ENCODE data around the gene SGCD. TPM values are rescaled to one million over a fixed set of nuclear protein-coding genes. Genes with fewer than 3 reads are reported as not detected.

The SGCD gene
- total RNA-seq, 1 donor, result 0.10 TPM

DNA sequence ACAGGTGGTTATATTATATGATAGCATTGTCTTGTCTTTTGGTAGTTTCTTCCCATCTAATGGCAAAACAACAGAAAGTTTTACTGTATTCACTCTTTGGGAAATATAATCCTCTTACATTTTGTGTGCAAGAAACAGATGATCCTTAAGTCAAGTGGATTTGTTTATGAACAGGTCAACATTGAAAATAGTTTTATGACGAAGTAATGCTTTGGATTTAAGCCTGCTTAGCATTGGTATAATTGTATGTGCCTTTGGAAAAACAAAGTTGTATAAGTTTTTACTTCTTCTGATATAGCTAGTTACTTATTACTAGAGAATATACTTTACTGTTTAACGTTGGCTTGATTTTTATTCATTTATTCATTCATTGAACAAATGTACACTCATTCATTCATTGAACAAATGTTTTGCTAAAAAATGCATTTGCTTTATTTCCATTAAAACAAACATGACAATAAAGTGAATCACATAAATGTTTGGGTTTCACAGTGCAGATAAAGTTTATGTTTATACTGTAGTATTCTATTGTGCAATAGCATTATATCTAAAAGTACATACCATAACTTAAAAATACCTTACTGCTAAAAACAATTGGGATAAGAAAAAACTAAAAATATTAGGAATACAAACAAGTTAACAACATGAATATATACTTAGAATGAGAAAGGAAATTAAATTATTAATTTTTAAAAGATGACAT lies 12.3 kb downstream of the SGCD start:
- H3K9me3 ChIP-seq (ENCODE audit: low read depth, low read length), result no peaks in the 10 kb centered on the region
- H3K4me3 ChIP-seq (ENCODE audit: low read length), result no peak overlapping the region
- no peaks in the 10 kb centered on the region for H3K4me1 ChIP-seq (ENCODE audit: insufficient read depth, low read length)
- no peaks in the 10 kb centered on the region for H3K27me3 ChIP-seq (ENCODE audit: insufficient read depth, low read length)

DNA sequence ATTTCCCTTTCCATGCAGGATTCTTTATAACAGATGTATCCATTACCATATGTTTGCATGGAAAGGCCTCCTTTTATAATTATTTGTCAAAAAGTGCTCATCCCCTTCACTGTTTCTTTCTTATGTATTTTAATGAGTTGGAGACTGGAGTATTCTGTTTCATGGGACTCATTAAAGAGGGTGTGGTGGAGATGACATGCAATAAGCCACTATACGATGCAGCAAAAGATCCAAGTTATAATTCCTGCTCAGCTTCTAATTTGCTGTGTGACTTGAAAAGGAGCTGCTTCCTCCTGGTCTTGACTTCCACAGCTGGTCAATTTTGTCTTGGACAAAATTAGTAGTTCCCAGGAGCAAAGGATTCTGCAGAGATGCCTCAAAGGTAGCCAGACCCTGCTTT lies 13.9 kb downstream of the SGCD start:
- Histone ChIP-seq H3K27me3 (ENCODE audit: insufficient read depth, low read length) (no peaks in the 10 kb centered on the region), H3K4me1 (ENCODE audit: insufficient read depth, low read length) (no peaks in the 10 kb centered on the region), H3K9me3 (ENCODE audit: low read depth, low read length) (no peaks in the 10 kb centered on the region), H3K4me3 (ENCODE audit: low read length) (no peak overlapping the region)

DNA sequence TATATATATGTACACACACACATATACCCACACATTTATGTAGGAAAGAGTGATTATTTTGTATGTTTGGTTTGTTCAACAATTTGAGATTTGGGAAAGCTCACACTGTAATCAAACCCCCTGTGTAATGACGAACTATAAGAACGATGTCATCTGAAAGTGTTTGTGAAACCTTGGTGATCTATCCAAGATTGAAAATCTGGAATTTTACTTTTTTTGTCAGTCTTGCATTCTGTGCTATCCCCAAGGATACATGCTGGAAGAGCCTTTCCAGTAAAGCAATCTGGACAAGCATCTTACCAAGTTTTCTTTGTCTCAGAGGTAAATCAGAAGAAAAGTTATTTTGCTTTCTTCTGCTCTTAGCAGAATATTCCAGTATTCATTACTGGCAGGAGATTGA lies 23.3 kb downstream of the SGCD start:
- no peaks in the 10 kb centered on the region for H3K4me1 ChIP-seq (ENCODE audit: insufficient read depth, low read length)
- no peak overlapping the region for H3K4me3 ChIP-seq (ENCODE audit: low read length)
- H3K9me3 ChIP-seq (ENCODE audit: low read depth, low read length), result no peaks in the 10 kb centered on the region
- H3K27me3 ChIP-seq (ENCODE audit: insufficient read depth, low read length), result no peaks in the 10 kb centered on the region

DNA sequence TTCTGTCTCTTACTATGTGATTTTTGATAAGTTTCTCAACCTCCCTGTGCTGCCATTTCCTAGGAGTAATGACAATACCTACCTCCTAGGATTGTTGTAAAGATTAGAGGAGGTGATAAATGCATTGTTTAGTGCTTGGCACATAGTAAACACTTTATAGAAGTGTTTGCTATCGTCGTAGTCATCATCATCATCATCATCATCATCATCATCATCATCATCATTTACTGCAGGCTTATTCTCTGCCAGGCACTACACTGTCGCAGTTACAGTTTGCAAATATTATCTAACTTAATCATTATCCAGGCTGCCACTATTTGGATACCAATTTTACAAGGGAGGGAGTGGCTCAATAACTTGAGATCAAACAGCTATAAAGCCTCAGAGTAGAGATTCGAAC lies 24.5 kb downstream of the SGCD start:
- Histone ChIP-seq H3K9me3 (ENCODE audit: low read depth, low read length) (no peaks in the 10 kb centered on the region), H3K4me3 (ENCODE audit: low read length) (no peak overlapping the region), H3K4me1 (ENCODE audit: insufficient read depth, low read length) (no peaks in the 10 kb centered on the region), H3K27me3 (ENCODE audit: insufficient read depth, low read length) (no peaks in the 10 kb centered on the region)

DNA sequence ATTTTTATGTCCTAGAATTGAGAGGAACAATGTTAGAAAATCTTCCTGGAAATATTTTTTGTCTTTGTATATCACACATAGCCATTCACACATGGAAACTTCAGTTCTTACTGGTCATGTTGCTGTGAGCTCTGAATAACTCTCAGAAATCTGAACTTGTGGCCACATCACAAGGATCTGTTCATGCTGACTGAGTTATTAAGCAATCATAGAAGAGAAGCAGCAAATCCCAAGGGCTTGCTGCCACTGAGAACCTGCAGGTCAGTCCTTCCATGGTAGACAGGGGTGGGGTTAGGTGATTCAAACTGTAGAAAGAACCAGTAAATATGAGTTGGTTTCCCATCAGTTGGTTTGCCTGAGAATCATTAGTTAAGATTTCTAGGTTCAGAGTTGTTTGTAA lies 27.6 kb downstream of the SGCD start:
- Histone ChIP-seq H3K27me3 (ENCODE audit: insufficient read depth, low read length) (no peaks in the 10 kb centered on the region), H3K4me1 (ENCODE audit: insufficient read depth, low read length) (no peaks in the 10 kb centered on the region), H3K4me3 (ENCODE audit: low read length) (no peak overlapping the region), H3K9me3 (ENCODE audit: low read depth, low read length) (no peaks in the 10 kb centered on the region)

DNA sequence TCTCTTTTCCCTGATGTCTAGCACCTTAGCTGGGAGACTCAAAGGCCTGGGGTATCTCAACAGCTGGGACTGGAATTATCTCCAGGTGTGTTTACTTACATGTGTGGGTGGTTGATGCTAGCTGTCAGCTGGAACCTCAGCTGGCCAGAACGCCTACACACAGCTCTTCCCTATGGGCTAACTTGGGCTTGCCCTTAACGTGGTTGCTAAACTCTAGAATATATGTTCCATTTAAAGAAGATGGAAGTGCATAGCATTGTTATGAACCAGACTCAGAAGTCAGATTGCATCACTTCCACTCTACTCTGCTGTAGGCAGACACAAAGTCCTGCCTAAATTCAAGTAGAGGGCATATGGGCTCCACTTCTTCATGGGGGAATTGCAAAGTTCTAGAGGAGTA lies 29.3 kb downstream of the SGCD start:
- Histone ChIP-seq H3K27me3 (ENCODE audit: insufficient read depth, low read length) (no peaks in the 10 kb centered on the region), H3K4me3 (ENCODE audit: low read length) (no peak overlapping the region), H3K9me3 (ENCODE audit: low read depth, low read length) (no peaks in the 10 kb centered on the region), H3K4me1 (ENCODE audit: insufficient read depth, low read length) (no peaks in the 10 kb centered on the region)

DNA sequence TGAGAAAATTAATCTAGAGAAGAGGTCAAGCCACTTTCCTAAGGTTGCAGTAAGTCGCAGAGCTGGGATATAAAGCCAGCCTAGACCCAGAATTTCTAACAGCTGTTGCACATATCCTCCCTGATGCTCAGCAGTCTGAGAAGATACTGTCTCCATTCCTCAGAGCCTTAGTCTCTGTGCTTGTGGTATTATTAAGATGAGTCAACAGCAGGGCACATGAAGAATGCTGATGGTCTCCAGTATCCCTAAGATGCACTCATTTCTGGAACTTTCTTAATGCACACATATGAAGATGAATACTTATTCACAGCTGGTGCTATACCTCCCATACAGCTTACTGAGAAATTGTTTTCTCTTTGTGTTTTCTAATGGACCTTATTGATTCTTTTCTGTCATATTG lies 32.5 kb downstream of the SGCD start:
- no peak overlapping the region for H3K4me3 ChIP-seq (ENCODE audit: low read length)
- no peaks in the 10 kb centered on the region for H3K27me3 ChIP-seq (ENCODE audit: insufficient read depth, low read length)
- H3K9me3 ChIP-seq (ENCODE audit: low read depth, low read length), result no peaks in the 10 kb centered on the region
- H3K4me1 ChIP-seq (ENCODE audit: insufficient read depth, low read length), result no peaks in the 10 kb centered on the region

DNA sequence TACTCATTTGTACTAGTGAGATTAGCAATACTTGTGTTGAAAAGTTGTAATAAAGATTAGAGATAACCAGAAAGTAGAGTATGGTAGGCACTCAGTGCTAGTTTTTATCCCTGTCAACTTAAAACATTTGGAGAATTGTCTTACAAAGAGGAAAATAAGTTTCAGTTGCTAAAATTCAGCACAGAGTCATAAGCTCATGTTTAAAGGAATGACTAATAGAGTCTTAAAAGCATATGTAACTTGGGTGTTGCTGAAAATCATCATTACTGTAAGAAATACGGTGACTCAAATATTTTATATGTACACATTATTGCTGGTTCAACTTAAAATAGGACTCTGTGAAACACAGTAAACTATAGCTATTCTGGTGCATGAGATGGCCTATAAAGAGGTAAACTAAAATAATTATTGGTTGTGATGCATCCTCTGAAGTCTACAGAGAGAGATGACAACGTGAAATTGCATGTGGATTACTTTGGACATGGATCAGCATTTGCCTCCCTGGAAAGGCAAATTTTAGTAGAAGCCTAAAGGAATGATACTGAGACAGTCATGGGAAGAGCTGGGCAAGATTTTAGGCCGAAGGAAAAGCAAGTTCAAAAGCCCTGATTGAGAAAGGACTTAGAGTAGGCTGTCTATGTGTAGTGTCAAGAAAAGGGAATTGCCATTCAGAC lies 34.6 kb downstream of the SGCD start:
- no peaks in the 10 kb centered on the region for H3K9me3 ChIP-seq (ENCODE audit: low read depth, low read length)
- H3K4me3 ChIP-seq (ENCODE audit: low read length), result no peak overlapping the region
- H3K27me3 ChIP-seq (ENCODE audit: insufficient read depth, low read length), result no peaks in the 10 kb centered on the region
- no peaks in the 10 kb centered on the region for H3K4me1 ChIP-seq (ENCODE audit: insufficient read depth, low read length)

DNA sequence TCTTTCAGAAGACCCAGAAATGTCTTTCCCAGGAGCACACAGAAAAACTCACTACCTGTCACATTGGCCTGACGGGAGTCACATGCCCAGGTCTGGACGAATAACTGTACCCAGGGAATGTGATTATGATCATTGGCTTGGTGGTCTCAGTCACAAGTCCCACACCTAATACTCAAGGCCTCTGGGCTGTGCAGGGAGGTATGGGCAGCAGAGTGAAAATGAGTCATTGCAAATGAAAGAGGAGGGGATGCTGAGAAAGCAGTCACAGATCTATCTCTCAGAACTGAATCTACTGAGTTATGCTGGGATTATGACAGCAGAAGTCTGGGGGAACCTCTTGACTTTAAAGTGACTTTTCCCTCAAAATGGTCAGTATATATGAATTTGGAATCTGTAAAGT lies 36.9 kb downstream of the SGCD start:
- H3K27me3 ChIP-seq (ENCODE audit: insufficient read depth, low read length), result no peaks in the 10 kb centered on the region
- H3K9me3 ChIP-seq (ENCODE audit: low read depth, low read length), result no peaks in the 10 kb centered on the region
- no peak overlapping the region for H3K4me3 ChIP-seq (ENCODE audit: low read length)
- no peaks in the 10 kb centered on the region for H3K4me1 ChIP-seq (ENCODE audit: insufficient read depth, low read length)

DNA sequence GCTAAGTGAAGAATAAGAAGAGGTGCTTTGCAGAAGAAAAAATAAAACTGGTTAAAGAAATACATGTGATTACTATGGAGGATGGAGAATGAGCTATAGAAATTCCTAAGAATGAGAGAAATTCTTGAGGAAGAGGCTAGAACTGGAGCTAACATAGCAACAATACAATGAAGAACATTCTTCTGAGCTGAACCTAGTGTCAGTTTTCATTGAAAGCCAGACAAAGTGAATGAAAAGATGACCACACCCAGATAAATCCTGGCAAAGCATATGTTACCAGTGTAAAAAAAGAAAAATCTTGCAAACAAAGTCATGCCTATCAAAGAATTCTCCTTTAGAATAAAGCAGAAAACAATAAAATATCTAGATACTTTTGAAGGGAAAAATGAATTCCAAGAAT lies 39.6 kb downstream of the SGCD start:
- Histone ChIP-seq H3K27me3 (ENCODE audit: insufficient read depth, low read length) (no peaks in the 10 kb centered on the region), H3K9me3 (ENCODE audit: low read depth, low read length) (no peaks in the 10 kb centered on the region), H3K4me1 (ENCODE audit: insufficient read depth, low read length) (no peaks in the 10 kb centered on the region), H3K4me3 (ENCODE audit: low read length) (no peak overlapping the region)

DNA sequence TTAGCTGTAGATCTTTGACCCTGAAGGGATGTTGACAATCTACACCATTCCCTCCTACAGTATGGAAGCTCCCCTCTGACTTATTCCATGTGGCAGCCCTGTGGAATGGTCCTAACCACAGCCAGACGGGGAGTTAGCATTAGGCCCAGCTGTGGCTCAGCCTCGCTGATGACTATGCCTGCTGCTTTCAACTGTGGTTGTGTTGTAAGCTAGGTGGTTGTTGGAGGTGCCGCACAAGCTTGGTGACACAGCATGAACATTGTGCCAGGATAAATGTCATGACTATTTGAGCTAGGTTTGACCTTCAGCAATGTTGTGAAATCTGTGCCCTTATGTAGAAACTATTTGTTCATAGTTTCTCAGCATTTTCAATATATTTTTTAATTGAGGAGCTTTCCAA lies 40.6 kb downstream of the SGCD start:
- Histone ChIP-seq H3K27me3 (ENCODE audit: insufficient read depth, low read length) (no peaks in the 10 kb centered on the region), H3K9me3 (ENCODE audit: low read depth, low read length) (no peaks in the 10 kb centered on the region), H3K4me3 (ENCODE audit: low read length) (no peak overlapping the region), H3K4me1 (ENCODE audit: insufficient read depth, low read length) (no peaks in the 10 kb centered on the region)

DNA sequence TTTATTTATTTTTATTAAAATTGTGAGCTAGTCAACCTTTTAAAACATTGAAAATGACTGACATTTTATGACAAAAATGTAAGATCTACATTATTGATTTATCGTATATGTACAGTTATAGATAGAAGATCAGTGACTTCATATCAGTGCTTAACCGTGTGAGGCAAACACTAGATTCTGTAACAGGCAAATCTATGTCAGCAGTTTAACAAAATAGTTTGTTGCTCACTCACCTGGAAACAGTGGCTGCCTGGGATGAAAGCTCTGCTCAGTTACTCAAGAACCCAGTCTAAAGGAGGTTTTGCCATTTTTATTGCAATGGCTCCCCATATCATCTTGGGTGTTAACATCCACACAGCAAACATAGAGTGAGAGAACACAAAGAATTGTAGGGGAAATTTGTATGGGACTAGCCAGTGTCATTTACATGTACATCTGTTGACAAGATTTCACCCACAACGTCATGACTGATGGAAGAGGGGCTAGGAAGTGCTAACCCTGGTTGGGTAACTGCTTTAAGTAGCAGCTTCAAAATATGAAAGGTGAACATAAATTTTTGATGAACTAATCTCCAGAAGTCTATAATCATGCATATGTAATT lies 49.0 kb downstream of the SGCD start:
- no peaks in the 10 kb centered on the region for H3K9me3 ChIP-seq (ENCODE audit: low read depth, low read length)
- H3K27me3 ChIP-seq (ENCODE audit: insufficient read depth, low read length), result no peaks in the 10 kb centered on the region
- no peak overlapping the region for H3K4me3 ChIP-seq (ENCODE audit: low read length)
- H3K4me1 ChIP-seq (ENCODE audit: insufficient read depth, low read length), result no peaks in the 10 kb centered on the region

DNA sequence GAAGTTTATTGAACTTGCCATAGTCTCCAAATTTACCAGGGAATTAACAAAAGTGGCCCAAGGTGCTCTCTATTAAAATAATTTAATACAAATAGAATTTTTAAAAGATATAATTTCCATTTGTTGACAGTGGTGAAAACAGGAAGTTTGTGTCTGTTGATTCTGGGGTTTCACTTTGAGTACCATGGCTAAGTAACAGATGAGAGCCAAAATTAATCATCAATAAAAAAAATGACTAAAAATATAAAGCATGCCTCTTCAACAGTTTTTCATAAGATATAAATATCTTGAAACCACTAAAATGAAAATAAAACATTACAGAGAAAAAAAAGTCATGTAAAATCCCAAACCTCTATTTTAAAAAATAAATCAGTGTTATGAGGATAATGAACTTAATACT lies 49.8 kb downstream of the SGCD start:
- no peaks in the 10 kb centered on the region for H3K27me3 ChIP-seq (ENCODE audit: insufficient read depth, low read length)
- no peaks in the 10 kb centered on the region for H3K4me1 ChIP-seq (ENCODE audit: insufficient read depth, low read length)
- H3K4me3 ChIP-seq (ENCODE audit: low read length), result no peak overlapping the region
- H3K9me3 ChIP-seq (ENCODE audit: low read depth, low read length), result no peaks in the 10 kb centered on the region

DNA sequence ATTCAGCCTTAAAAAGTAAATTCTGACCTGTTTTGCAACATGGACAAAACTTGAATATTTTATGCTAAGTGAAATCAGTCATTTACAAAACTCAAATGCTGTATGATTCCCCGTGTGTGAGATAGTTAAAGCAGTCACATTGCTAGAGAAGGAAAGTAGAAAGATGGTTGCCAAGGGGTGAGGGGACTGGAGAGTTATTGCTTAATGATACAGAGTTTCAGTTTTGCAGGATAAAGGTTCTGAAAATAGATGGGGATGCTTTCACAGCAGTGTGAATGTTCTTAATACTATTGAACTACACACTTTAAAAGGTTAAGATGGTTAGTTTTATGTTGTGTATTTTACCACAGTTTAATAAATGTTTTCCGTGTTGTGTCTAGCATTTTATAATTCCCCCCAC lies 51.2 kb downstream of the SGCD start:
- Histone ChIP-seq H3K4me1 (ENCODE audit: insufficient read depth, low read length) (no peaks in the 10 kb centered on the region), H3K9me3 (ENCODE audit: low read depth, low read length) (no peaks in the 10 kb centered on the region), H3K27me3 (ENCODE audit: insufficient read depth, low read length) (no peaks in the 10 kb centered on the region), H3K4me3 (ENCODE audit: low read length) (no peak overlapping the region)

DNA sequence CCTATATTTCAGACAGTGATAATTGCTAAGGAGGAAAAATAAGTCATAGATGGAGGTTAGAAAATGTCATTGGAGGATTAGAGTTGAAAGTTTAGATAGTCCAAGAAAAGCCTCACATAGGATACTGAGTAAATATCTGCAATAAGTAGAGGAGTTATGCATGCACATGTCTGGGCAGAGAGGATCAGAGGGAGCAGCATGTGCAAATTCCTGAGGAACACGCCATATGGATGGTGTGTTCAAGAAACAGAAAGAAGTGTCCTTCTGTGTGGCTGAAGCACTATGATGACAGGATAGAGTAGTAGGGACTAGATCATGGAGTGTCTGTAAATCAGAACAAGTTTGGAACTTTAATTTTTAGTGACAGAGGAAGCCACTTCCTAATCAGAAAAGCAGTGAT lies 52.2 kb downstream of the SGCD start:
- Histone ChIP-seq H3K27me3 (ENCODE audit: insufficient read depth, low read length) (no peaks in the 10 kb centered on the region), H3K9me3 (ENCODE audit: low read depth, low read length) (no peaks in the 10 kb centered on the region)

DNA sequence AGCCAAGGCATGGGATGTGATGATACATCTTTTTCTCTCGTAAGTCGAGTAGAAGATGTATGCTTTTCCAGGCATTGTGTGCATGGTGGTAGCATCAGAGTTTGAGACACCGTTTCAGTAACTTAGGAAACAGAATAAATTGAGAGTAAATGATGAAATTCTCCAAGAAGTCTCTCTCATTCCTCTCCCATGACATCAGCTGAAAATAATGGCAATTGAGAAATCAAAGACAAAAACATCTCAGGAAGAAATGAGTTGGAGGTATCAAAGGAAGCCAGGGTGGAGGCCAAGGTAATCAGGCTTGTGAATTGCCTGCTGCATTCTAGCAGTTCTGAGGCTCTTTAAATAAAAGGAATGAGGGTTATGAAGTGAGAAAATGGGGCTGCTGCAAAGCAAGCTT lies 53.9 kb downstream of the SGCD start:
- H3K9me3 ChIP-seq (ENCODE audit: low read depth, low read length), result no peaks in the 10 kb centered on the region
- no peaks in the 10 kb centered on the region for H3K27me3 ChIP-seq (ENCODE audit: insufficient read depth, low read length)

More for the DNA sequence above, 52.2 kb downstream of the SGCD start:
- Histone ChIP-seq H3K4me3 (ENCODE audit: low read length) (no peak overlapping the region), H3K4me1 (ENCODE audit: insufficient read depth, low read length) (no peaks in the 10 kb centered on the region)

More for the DNA sequence above, 53.9 kb downstream of the SGCD start:
- Histone ChIP-seq H3K4me3 (ENCODE audit: low read length) (no peak overlapping the region), H3K4me1 (ENCODE audit: insufficient read depth, low read length) (no peaks in the 10 kb centered on the region)
